Gastroesophageal sphincter (tissue), 4 donors: ENCODE results near the gene PKHD1. TPM values are rescaled to one million over a fixed set of nuclear protein-coding genes. Genes with fewer than 3 reads are reported as not detected.
"Not testable (repeated sequence)": the region's sequence is repeated elsewhere in the genome, so short reads cannot be mapped to it uniquely, and the experiment has no call there.

Experiments used
- ATAC-seq: fragments of 150-250 bp; one replicate; pipeline ENCODE4 v1.9.1; 2016; ENCODE audit warnings: mild to moderate bottlenecking, moderate library complexity
- H3K27ac ChIP-seq, 4 donors: fragments of 200-600 bp; sonication (generic) in 3 of 4; 1 replicate in 3 of 4; 2 replicates in 1 of 4; pipeline ENCODE4 v1.5.1; 2016 to 2019
- H3K27me3 ChIP-seq: fragments of 200-600 bp; sonication (generic); one replicate; pipeline ENCODE4 v1.5.1; 2019
- H3K36me3 ChIP-seq, 2 donors: fragments of 200-600 bp; sonication (generic); one replicate each; pipeline ENCODE4 v1.5.1; 2019; ENCODE audit warnings: control low read depth in 1 of 2
- H3K4me1 ChIP-seq, 3 donors: fragments of 200-600 bp; sonication (generic); 1 replicate in 2 of 3; 2 replicates in 1 of 3; pipeline ENCODE4 v1.5.1; 2016 to 2019; ENCODE audit warnings: control low read depth in 2 of 3
- H3K4me3 ChIP-seq, 2 donors: fragments of 200-600 bp; sonication (generic); one replicate each; pipeline ENCODE4 v1.5.1; 2019; ENCODE audit warnings: mild to moderate bottlenecking in 1 of 2, moderate library complexity in 1 of 2
- H3K9me3 ChIP-seq, 3 donors: fragments of 200-600 bp; sonication (generic); one replicate each; pipeline ENCODE4 v1.5.1; 2017 to 2019; ENCODE audit warnings: control low read depth in 2 of 3
- EP300 ChIP-seq: sonication (generic); formaldehyde crosslinking; IDR thresholded peaks from one replicate; pipeline ENCODE4 v1.6.1; 2017; ENCODE audit warnings: antibody characterized with exemption, mild to moderate bottlenecking
- POLR2A ChIP-seq, 2 donors: fragments of 450-650 bp; IDR thresholded peaks; one replicate each; pipeline ENCODE4 v1.6.1; 2017; ENCODE audit warnings: antibody characterized with exemption in 2 of 2, mild to moderate bottlenecking in 2 of 2, moderate library complexity in 1 of 2
- POLR2AphosphoS5 ChIP-seq: sonication (generic); formaldehyde crosslinking; IDR thresholded peaks from one replicate; pipeline ENCODE4 v1.6.1; 2017; ENCODE audit warnings: antibody characterized with exemption
- WGBS, 2 donors: methylation state at CpG; one replicate each; pipeline ENCODE4 v1.1.5; 2018; ENCODE audit warnings: low coverage in 1 of 2; 5-methylcytosine and 5-hydroxymethylcytosine counted together
- total RNA-seq, 4 donors: library from RNA; depleted of rRNA; stranded (reverse); fragments of >200 nt; gene quantifications; one replicate each; pipeline ENCODE4 v1.1.0, GENCODE V29; 2016
- TF ChIP-seq, protein P1 (sequence below), 4 experiments: fragments of 200-600 bp in 2 of 4; fragments of 450-650 bp in 2 of 4; sonication (generic) in 1 of 4; IDR thresholded peaks; one replicate each; pipeline ENCODE4 v1.5.1; 2017 to 2019; ENCODE audit warnings: antibody characterized with exemption in 4 of 4, mild to moderate bottlenecking in 2 of 4, moderate library complexity in 2 of 4

Gene PKHD1
- total RNA-seq, 4 donors from 2014 or later = under 0.01 TPM; not detected in 3

DNA sequence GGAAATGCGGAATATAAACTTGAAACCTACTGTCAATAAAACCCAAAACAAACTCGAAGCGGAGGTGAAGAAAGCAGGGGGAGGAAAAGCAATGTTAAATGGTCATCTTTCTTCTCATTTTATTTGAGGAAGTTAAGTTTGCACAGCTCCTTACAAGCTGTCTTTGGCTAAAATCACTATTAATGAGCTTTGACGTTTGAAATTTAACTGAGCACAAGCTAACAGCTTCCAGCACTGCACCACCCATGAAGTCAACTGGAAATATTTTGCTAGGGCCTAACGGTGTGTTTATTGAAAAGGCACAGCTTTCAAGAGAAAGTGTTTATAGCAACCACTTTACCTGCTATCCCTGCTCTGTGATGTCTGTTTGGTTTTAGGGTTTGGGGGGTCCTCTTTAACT, 103.8 kb downstream of the PKHD1 start:
- H3K27ac ChIP-seq = no peak overlapping the region
- H3K36me3 ChIP-seq = no peaks in the 10 kb centered on the region
- no peaks in the 10 kb centered on the region for H3K9me3 ChIP-seq
- no peaks in the 10 kb centered on the region for H3K4me1 ChIP-seq
- TF ChIP-seq POLR2AphosphoS5 (no peak), POLR2A (IDR thresholded peaks at IDR 0.05) (no peak), EP300 (no peak)
- TF ChIP-seq, protein P1, sequence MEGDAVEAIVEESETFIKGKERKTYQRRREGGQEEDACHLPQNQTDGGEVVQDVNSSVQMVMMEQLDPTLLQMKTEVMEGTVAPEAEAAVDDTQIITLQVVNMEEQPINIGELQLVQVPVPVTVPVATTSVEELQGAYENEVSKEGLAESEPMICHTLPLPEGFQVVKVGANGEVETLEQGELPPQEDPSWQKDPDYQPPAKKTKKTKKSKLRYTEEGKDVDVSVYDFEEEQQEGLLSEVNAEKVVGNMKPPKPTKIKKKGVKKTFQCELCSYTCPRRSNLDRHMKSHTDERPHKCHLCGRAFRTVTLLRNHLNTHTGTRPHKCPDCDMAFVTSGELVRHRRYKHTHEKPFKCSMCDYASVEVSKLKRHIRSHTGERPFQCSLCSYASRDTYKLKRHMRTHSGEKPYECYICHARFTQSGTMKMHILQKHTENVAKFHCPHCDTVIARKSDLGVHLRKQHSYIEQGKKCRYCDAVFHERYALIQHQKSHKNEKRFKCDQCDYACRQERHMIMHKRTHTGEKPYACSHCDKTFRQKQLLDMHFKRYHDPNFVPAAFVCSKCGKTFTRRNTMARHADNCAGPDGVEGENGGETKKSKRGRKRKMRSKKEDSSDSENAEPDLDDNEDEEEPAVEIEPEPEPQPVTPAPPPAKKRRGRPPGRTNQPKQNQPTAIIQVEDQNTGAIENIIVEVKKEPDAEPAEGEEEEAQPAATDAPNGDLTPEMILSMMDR (IDR thresholded peaks at IDR 0.05) = no peak
- no peak overlapping the region for H3K4me3 ChIP-seq
- no peak for ATAC-seq
- no peaks in the 10 kb centered on the region for H3K27me3 ChIP-seq
- WGBS, 2 donors = 27 to 38% methylated on average over 5 of the region's 5 CpGs

DNA sequence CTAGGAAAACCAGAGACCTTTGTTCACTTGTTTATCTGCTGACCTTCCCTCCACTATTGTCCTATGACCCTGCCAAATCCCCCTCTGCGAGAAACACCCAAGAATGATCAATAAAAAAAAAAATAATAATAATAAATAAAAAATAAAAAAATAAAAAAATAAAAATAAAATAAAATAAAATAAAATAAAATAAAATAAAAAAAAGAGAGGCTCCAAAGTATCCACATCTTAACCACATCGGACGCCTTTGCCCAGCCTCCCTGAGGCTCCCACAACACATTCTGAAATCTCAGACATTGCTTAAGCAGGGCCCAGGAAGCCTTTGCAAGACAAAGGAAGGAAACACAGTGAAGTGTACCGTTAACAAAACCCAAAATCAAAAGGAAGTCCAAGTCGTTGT, 104.7 kb downstream of the PKHD1 start:
- 62 to 66% methylated on average over 4 of the region's 5 CpGs for WGBS, 2 donors
- not testable (repeated sequence) for ATAC-seq

DNA sequence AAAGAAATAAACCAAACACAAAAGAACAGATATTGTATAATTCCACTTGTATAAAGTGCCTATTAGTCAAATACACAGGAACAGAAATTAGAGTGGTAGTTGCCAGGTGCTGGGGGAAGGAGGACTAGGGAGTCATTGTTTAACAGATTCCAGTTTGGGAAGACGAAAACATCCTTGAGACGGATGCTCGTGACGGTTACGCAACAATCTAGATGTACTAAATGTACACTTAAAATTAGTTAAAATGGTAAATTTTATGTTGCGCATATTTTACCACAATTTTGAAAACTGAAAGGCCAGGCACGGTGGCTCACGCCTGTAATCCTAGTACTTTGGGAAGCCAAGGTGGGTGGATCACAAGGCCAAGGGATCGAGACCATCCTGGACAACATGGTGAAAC, 111.0 kb downstream of the PKHD1 start:
- no peak for ATAC-seq
- no peaks in the 10 kb centered on the region for H3K27me3 ChIP-seq
- no peak overlapping the region for H3K4me3 ChIP-seq
- no peaks in the 10 kb centered on the region for H3K4me1 ChIP-seq
- H3K27ac ChIP-seq = no peak overlapping the region
- no peaks in the 10 kb centered on the region for H3K36me3 ChIP-seq
- 87 to 89% methylated on average over 9 of the region's 9 CpGs for WGBS, 2 donors
- TF ChIP-seq EP300 (no peak), POLR2A (IDR thresholded peaks at IDR 0.05) (no peak), POLR2AphosphoS5 (no peak)
- TF ChIP-seq, protein P1 (IDR thresholded peaks at IDR 0.05) = no peak
- H3K9me3 ChIP-seq = no peaks in the 10 kb centered on the region

More for the DNA sequence above, 104.7 kb downstream of the PKHD1 start:
- not testable (repeated sequence) for H3K9me3 ChIP-seq, H3K4me1 ChIP-seq, H3K36me3 ChIP-seq, H3K4me3 ChIP-seq, H3K27me3 ChIP-seq, H3K27ac ChIP-seq

DNA sequence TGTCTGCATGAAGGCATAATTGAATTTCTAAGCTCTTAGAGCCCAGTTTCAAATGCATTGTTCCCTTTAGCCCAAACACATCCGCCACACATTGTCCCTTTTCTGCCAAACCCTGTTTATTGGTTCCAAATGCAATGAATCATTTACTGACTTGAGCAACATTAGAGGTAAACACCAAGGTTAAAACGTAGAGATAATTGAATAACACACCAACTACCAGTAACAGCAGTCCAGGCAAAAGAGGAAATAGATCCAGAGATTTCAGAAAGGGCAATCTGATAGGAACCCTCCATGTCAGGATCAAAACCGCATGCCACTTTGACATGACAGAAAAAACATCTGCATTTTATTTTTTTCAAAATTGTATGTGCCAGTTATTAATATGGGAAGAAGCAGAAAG, 114.8 kb downstream of the PKHD1 start:
- Histone ChIP-seq H3K4me1 (no peaks in the 10 kb centered on the region), H3K27ac (no peak overlapping the region), H3K27me3 (no peaks in the 10 kb centered on the region), H3K4me3 (no peak overlapping the region), H3K36me3 (no peaks in the 10 kb centered on the region), H3K9me3 (no peaks in the 10 kb centered on the region)
- TF ChIP-seq EP300 (no peak), POLR2AphosphoS5 (no peak), POLR2A (IDR thresholded peaks at IDR 0.05) (no peak)
- TF ChIP-seq, protein P1 (IDR thresholded peaks at IDR 0.05) = no peak
- WGBS, 2 donors = 63 to 91% methylated on average over 1 to 3 of the region's 3 CpGs
- ATAC-seq = no peak

DNA sequence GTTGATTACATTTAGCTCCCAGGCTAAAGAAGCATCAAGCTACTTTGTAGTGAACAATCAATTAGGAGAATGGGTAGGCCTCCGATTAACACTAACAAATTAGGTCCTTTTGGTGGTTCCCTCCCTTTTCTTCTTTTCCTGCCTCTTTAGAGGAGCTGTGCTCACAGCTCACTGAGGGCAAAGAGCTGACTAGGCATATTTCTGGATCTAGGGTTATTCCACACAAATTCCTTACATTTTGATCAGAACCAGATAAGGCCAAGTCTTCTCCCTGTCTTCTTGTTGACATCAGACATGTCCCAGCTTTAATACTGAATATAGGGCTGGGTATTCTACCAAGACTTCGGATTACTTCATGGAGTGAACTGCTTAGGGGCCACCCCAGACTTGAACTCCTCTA, 119.1 kb downstream of the PKHD1 start:
- H3K4me3 ChIP-seq = no peak overlapping the region
- no peak for TF ChIP-seq EP300
- TF ChIP-seq POLR2AphosphoS5 = no peak
- TF ChIP-seq, protein P1 (IDR thresholded peaks at IDR 0.05) = no peak
- TF ChIP-seq POLR2A (IDR thresholded peaks at IDR 0.05) = no peak
- no peak for ATAC-seq
- H3K27ac ChIP-seq = no peak overlapping the region
- H3K9me3 ChIP-seq = no peaks in the 10 kb centered on the region
- WGBS, 2 donors = 100% methylated on average over 1 of the region's 2 CpGs
- H3K4me1 ChIP-seq = no peaks in the 10 kb centered on the region
- H3K27me3 ChIP-seq = no peaks in the 10 kb centered on the region
- no peaks in the 10 kb centered on the region for H3K36me3 ChIP-seq
